HEK293 (cell line): ENCODE results near the gene TIRAP.

Experiments
- AEBP2 ChIP-seq: fragments of 450-650 bp; formaldehyde crosslinking; IDR thresholded peaks from 2 replicates; pipeline ENCODE4 v1.5.1; 2016; ENCODE audit warnings: missing biosample characterization, missing genetic modification characterization, borderline replicate concordance
- ELK4 ChIP-seq: IDR thresholded peaks from 2 replicates; pipeline ENCODE4 v1.6.1; 2011; ENCODE audit warnings: mild to moderate bottlenecking, low read depth, low read length, borderline replicate concordance
- GLI4 ChIP-seq: fragments of 450-650 bp; formaldehyde crosslinking; IDR thresholded peaks from 2 replicates; pipeline ENCODE4 v1.5.1; 2016; ENCODE audit warnings: missing biosample characterization, missing genetic modification characterization
- GLIS2 ChIP-seq: fragments of 450-650 bp; formaldehyde crosslinking; IDR thresholded peaks from 2 replicates; pipeline ENCODE4 v1.5.1; 2016; ENCODE audit warnings: missing biosample characterization, missing genetic modification characterization
- HOXD13 ChIP-seq: sonication (generic); formaldehyde crosslinking; IDR thresholded peaks from 2 replicates; pipeline ENCODE4 v1.8.0; 2022; ENCODE audit warnings: missing genetic modification reagents, borderline replicate concordance
- KLF10 ChIP-seq: fragments of 450-650 bp; IDR thresholded peaks from 2 replicates; pipeline ENCODE4 v1.5.1; 2018; ENCODE audit warnings: missing biosample characterization, mild to moderate bottlenecking, missing genetic modification characterization
- SCRT2 ChIP-seq: fragments of 450-650 bp; formaldehyde crosslinking; IDR thresholded peaks from 2 replicates; pipeline ENCODE4 v1.5.1; 2016; ENCODE audit warnings: missing biosample characterization, missing genetic modification characterization
- TSHZ1 ChIP-seq: fragments of 450-650 bp; formaldehyde crosslinking; IDR thresholded peaks from 2 replicates; pipeline ENCODE4 v1.5.1; 2016; ENCODE audit warnings: missing biosample characterization, missing genetic modification characterization, borderline replicate concordance
- ZBTB17 ChIP-seq: fragments of 450-650 bp; formaldehyde crosslinking; IDR thresholded peaks from 2 replicates; pipeline ENCODE4 v1.5.1; 2016; ENCODE audit warnings: missing biosample characterization, missing genetic modification characterization
- ZBTB26 ChIP-seq: fragments of 450-650 bp; formaldehyde crosslinking; optimal IDR thresholded peaks from 2 replicates; pipeline ENCODE3; 2016; ENCODE audit warnings: missing biosample characterization, mild to moderate bottlenecking, missing genetic modification characterization
- ZEB2 ChIP-seq: fragments of 450-650 bp; formaldehyde crosslinking; IDR thresholded peaks from 2 replicates; pipeline ENCODE4 v1.5.1; 2016; ENCODE audit warnings: missing biosample characterization, missing genetic modification characterization
- ZNF155 ChIP-seq: fragments of 450-650 bp; formaldehyde crosslinking; IDR thresholded peaks from 2 replicates; pipeline ENCODE4 v1.5.1; 2016; ENCODE audit warnings: missing biosample characterization, missing genetic modification characterization
- ZNF184 ChIP-seq: fragments of 450-650 bp; IDR thresholded peaks from 2 replicates; pipeline ENCODE4 v1.5.1; 2018; ENCODE audit warnings: missing biosample characterization, mild to moderate bottlenecking, missing genetic modification characterization
- ZNF311 ChIP-seq: fragments of 450-650 bp; formaldehyde crosslinking; IDR thresholded peaks from 2 replicates; pipeline ENCODE4 v1.5.1; 2017; ENCODE audit warnings: missing biosample characterization, missing genetic modification characterization, borderline replicate concordance
- ZNF37A ChIP-seq: fragments of 450-650 bp; IDR thresholded peaks from 2 replicates; pipeline ENCODE4 v1.5.1; 2018; ENCODE audit warnings: missing biosample characterization, missing genetic modification characterization
- ZNF449 ChIP-seq: fragments of 450-650 bp; formaldehyde crosslinking; IDR thresholded peaks from 2 replicates; pipeline ENCODE4 v1.5.1; 2017; ENCODE audit warnings: missing biosample characterization, mild to moderate bottlenecking, missing genetic modification characterization, moderate library complexity
- ZNF501 ChIP-seq: fragments of 450-650 bp; formaldehyde crosslinking; IDR thresholded peaks from 2 replicates; pipeline ENCODE4 v1.5.1; 2016; ENCODE audit warnings: missing biosample characterization, missing genetic modification characterization
- ZNF596 ChIP-seq: fragments of 450-650 bp; IDR thresholded peaks from 2 replicates; pipeline ENCODE4 v1.5.0; 2018; ENCODE audit warnings: missing biosample characterization, mild to moderate bottlenecking, missing genetic modification characterization, moderate library complexity
- ZNF610 ChIP-seq: fragments of 450-650 bp; formaldehyde crosslinking; IDR thresholded peaks from 2 replicates; pipeline ENCODE4 v1.5.1; 2016; ENCODE audit warnings: missing biosample characterization, missing genetic modification characterization, borderline replicate concordance
- ZNF623 ChIP-seq: fragments of 450-650 bp; formaldehyde crosslinking; IDR thresholded peaks from 2 replicates; pipeline ENCODE4 v1.5.1; 2016; ENCODE audit warnings: missing biosample characterization, missing genetic modification characterization
- ZNF639 ChIP-seq: fragments of 450-650 bp; formaldehyde crosslinking; IDR thresholded peaks from 2 replicates; pipeline ENCODE4 v1.5.1; 2016; ENCODE audit warnings: missing biosample characterization, missing genetic modification characterization
- ZNF645 ChIP-seq: fragments of 450-650 bp; formaldehyde crosslinking; IDR thresholded peaks from 2 replicates; pipeline ENCODE4; 2016; ENCODE audit warnings: missing biosample characterization, missing genetic modification characterization
- ZNF664 ChIP-seq: fragments of 450-650 bp; formaldehyde crosslinking; IDR thresholded peaks from 2 replicates; pipeline ENCODE4 v1.5.1; 2016; ENCODE audit warnings: missing biosample characterization, missing genetic modification characterization
- ZNF677 ChIP-seq: fragments of 450-650 bp; IDR thresholded peaks from 2 replicates; pipeline ENCODE4 v1.5.0; 2018; ENCODE audit warnings: missing biosample characterization, mild to moderate bottlenecking, missing genetic modification characterization, moderate library complexity
- ZNF747 ChIP-seq: fragments of 450-650 bp; formaldehyde crosslinking; IDR thresholded peaks from 2 replicates; pipeline ENCODE4 v1.5.1; 2016; ENCODE audit warnings: missing biosample characterization, missing genetic modification characterization
- ZNF785 ChIP-seq: fragments of 450-650 bp; formaldehyde crosslinking; IDR thresholded peaks from 2 replicates; pipeline ENCODE4 v1.5.1; 2016; ENCODE audit warnings: missing biosample characterization, missing genetic modification characterization
- ZNF791 ChIP-seq: fragments of 450-650 bp; formaldehyde crosslinking; IDR thresholded peaks from 2 replicates; pipeline ENCODE4 v1.5.1; 2016; ENCODE audit warnings: missing biosample characterization, missing genetic modification characterization
- ZNF830 ChIP-seq: fragments of 450-650 bp; IDR thresholded peaks from 2 replicates; pipeline ENCODE4 v1.5.0; 2018; ENCODE audit warnings: missing biosample characterization, missing genetic modification characterization, low read depth, mild to moderate bottlenecking, moderate library complexity

Gene TIRAP

GRCh38 chr11:126303623-126304456 lies 20.9 kb downstream of the TIRAP start, which contains the start of gene DCPS (continued):
- TF ChIP-seq ZNF311 (tag by site-specific recombination) (no peak), ZEB2 (peak; percentile 50; the same call in 1 of the 2 replicates), ZNF37A (no peak), TSHZ1 (tag by site-specific recombination) (no peak), AEBP2 (tag by site-specific recombination) (no peak), ZNF645 (tag by site-specific recombination) (no peak), KLF10 (tag by site-specific recombination) (no peak), ZNF596 (tag by site-specific recombination) (no peak), HOXD13 (CRISPR knock-in tag) (no peak), GLIS2 (peak; percentile 82), ZNF785 (tag by site-specific recombination) (no peak), ZNF623 (tag by site-specific recombination) (no peak), ZNF677 (no peak), ZNF610 (tag by site-specific recombination) (peak; percentile 56; the same call in 1 of the 2 replicates), ZNF184 (tag by site-specific recombination) (no peak), ZNF664 (tag by site-specific recombination) (no peak), ZNF830 (tag by site-specific recombination) (no peak), ZNF747 (tag by site-specific recombination) (no peak), ZNF501 (tag by site-specific recombination) (peak; percentile 86), GLI4 (tag by site-specific recombination) (0 out of 2 replicates have a peak, but pooled peaks have one; percentile 33), ELK4 (no peak), ZNF791 (no peak), ZNF639 (tag by site-specific recombination) (no peak; the same call in 1 of the 2 replicates), ZBTB26 (tag by site-specific recombination) (peak; percentile 84), ZNF155 (tag by site-specific recombination) (no peak), ZNF449 (tag by site-specific recombination) (peak; percentile 85), ZBTB17 (tag by site-specific recombination) (peak; percentile 66; the same call in 1 of the 2 replicates), SCRT2 (tag by site-specific recombination) (peak; percentile 17; the same call in 1 of the 2 replicates)
